ENCODE results near the gene CACNG8.
"Not testable (repeated sequence)": the region's sequence is repeated elsewhere in the genome, so short reads cannot be mapped to it uniquely, and the experiment has no call there.

Gene CACNG8

GRCh38 chr19:53962887-53963431 is at the start of gene CACNG8:
Gene CACNG8, plus strand, starts transcription at chr19:53962937.
- DNase-seq (ENCODE audit: low read depth), result no peak

DNA sequence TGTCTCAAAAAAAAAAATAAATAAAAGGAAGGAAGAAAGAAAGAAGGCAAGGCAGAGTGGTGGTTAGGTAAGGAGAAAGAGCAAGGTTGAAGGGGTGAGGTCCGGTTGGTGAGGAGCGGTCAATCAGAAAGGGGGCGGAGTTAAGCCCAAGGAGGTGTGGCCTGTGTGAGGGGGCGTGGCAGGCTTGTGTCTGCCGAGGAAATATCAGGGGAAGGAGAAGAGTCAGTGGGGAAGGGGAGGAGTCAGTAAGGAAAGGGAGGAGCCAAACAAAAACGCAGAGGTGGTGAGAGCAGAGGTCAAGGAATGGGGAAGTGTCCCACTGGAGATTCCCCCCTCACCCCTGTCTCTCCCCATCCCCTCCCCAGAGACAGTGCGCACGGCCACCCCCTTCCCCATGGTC is 47.7 kb upstream of the CACNG8 start:
- no peak for DNase-seq (ENCODE audit: low read depth)

- no peak for DNase-seq (ENCODE audit: low read depth)
Measured at GRCh38 chr19:53916004-53916403, 46.7 kb upstream of the CACNG8 start.

- no peak for DNase-seq (ENCODE audit: low read depth)
Measured at GRCh38 chr19:53917356-53917755, 45.4 kb upstream of the CACNG8 start.

- DNase-seq (ENCODE audit: low read depth), result no peak
Measured at GRCh38 chr19:53927739-53928138, 35.0 kb upstream of the CACNG8 start.

DNA sequence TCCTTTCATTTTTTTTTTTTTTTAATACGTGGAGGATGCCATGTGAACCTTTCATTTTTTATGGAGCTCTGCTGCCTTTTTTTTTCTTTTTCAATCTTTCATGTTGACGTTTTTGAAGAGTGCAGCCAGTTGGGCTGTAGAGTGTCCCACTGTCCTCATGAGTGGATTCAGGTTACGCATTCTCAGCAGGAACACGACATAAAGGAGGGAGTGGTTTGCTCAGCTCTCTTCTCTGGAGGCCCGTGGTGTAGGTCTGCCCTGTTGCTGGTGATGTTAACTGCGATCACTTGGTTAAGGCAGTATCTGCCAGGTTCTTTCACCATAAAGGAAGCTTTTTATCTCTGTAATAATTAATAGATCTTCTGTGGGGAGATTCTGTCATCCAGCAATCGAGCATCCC is 26.7 kb upstream of the CACNG8 start:
- DNase-seq (ENCODE audit: low read depth), result no peak

DNA sequence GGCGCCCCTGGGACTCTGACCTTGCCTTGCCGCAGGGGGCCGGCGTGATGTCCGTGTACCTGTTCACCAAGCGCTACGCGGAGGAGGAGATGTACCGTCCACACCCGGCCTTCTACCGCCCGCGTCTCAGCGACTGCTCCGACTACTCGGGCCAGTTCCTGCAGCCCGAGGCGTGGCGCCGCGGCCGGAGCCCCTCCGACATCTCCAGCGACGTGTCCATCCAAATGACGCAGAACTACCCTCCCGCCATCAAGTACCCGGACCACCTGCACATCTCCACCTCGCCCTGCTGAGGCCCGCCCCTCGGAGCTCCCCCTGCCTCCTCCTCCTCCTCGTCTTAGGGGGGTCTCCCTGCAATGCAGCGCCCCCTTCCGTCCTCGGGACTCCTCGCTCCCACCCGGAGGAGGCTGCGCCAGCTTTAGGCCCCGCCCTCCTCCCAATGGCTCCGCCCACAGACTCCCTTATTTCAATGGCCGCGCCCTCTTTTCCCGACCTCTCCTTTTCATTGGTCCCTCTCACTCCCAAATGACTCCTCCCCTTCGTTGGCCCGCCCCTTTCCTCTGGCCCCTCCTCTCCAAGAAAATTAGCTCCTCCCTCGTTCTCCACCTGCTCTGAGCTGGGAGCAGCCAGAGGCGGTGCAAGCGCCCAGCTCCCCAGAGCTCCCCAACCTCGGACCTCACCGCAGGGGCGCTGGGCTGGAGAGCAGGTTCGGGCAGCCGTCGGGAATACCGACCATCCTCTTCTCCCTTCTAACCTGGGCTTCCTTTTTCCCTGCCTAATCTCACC is 20.5 kb upstream of the CACNG8 start:
- DNase-seq (ENCODE audit: low read depth), result no peak

GRCh38 chr19:53944416-53944815 is 18.3 kb upstream of the CACNG8 start:
- DNase-seq (ENCODE audit: low read depth), result no peak

GRCh38 chr19:53944933-53945332 is 17.8 kb upstream of the CACNG8 start:
- no peak for DNase-seq (ENCODE audit: low read depth)

DNA sequence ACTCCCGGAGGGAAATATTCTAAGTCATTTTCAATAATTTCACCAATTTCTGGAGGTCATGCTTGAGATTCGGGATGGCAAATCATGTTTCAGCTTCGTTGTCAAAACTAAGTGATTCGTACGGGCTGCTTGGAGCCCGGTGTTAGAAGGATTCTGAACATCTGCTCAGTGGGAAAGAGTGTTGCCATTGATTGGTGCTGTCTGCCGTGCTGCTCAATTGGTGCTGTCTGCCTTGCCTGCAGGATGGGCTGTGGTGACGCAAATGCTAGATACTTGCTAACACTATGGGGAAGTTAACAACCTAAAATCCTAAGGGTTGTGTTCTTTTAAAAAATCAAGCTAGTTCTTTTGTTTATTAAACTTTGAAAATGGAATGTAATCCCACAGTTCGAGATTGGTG is 17.3 kb upstream of the CACNG8 start:
- DNase-seq (ENCODE audit: low read depth), result no peak

DNA sequence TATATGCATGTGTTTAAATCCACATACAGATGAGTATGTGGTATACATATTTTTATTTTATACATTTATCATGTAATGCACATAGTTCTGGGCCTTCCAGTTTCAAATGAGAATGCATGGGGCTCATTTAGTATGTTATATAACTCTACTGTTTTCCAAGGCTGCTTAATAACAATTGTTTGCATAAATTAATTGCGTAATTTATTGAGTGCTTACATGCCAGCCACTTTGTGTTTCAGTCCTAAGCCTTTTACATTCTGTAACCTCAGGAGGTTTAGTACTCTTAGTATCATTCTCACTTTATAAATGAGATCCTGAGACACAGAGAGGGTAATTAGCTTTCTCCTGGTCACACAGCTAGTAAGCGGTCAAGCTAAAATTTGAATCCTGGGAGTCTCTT is 16.7 kb upstream of the CACNG8 start:
- DNase-seq (ENCODE audit: low read depth), result no peak

- DNase-seq (ENCODE audit: low read depth), result no peak
Measured at GRCh38 chr19:53947624-53948023, 15.1 kb upstream of the CACNG8 start.

DNA sequence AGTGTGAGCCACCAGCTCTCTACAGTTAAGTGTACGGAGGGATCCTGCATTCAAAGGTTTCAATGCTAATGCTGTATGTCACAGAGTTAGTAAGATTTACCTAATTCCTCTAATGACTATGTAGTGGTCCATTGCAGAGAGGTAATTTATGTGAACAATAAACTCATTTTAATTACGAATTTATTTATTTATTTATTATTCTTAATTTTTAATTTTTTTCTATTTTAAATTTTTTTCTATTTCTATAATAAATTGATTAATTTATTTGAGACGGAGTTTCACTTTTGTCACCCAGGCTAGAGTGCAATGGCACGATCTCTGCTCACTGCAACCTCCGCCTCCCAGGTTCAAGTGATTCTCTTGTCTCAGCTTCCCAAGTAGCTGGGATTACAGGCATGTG is 14.1 kb upstream of the CACNG8 start:
- DNase-seq (ENCODE audit: low read depth), result not testable (repeated sequence)

DNA sequence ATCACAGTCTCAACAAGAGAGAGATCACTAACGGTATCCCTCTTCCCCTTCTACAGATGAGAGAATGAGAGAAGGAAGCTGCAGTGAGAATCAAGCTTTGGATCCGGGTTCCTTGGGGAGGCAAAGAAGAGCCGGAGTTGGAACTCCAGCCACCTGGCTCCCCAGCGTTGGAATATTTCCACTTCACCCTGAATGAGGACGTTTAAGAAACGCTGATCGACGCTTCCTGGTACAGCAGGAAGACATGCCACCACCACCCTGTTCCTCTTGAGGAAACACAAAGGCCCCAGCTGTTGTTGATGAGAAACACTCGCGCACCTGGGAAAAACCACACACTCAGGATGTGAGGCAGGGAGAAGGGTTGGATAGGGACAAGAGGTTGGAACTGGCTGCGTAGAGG is 11.3 kb upstream of the CACNG8 start:
- DNase-seq (ENCODE audit: low read depth), result no peak

DNA sequence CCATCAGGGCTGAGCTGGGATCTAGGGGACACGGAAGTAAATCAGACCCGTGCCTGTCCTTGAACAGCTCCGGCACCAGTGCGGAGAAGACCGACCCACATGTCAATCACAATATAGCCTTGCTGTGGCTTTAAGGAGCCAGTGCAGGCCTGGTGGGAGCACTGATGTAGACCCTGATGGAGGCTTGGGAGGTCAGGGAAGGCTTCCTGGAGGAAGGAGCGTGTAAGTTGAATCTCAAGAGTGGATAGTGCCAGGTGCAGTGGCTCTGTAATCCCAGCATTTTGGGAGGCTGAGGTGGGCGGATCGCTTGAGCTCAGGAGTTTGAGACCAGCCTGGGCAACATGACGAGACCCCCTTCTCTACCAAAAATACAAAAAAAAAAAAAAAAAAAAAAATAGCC is 10.8 kb upstream of the CACNG8 start:
- DNase-seq (ENCODE audit: low read depth), result no peak

GRCh38 chr19:53953383-53953782 is 9.4 kb upstream of the CACNG8 start:
- DNase-seq (ENCODE audit: low read depth), result no peak

DNA sequence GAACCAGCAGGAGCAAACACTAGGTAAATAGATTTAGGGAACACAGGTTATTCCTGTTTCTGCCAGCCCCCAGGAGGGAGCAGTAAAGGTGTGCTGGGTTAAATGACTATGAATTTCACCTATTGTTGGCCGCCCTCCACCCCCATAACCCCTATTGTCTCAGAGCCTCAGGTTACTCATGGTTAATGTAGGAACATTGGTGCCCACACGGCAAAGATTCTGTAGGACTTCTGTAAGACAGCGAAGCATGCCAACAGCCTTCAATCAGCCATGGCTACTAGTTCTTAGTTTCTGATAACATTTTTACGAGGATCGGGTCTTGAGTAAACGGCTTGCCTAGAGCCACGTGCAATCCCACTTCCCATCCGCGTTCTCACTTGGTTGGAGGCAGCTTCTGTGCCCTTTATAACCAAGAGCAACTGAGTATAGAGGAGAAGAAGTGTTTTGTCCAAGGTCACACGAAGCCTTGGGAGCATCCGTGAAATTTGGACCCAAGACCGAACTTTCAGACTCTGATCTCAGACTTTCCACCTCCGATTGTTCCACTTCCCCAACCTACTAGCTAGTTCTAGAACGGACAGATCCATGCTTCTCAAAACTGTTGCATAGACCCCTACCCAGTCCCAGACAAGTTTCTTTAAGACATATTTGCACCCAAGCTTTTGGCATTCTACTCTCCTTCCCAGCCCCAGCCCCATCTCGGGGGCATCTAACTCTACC is 5.1 kb upstream of the CACNG8 start:
- DNase-seq (ENCODE audit: low read depth), result no peak

GRCh38 chr19:53958168-53958571 is 4.6 kb upstream of the CACNG8 start:
- DNase-seq (ENCODE audit: low read depth), result no peak

GRCh38 chr19:53958823-53959757 is 3.6 kb upstream of the CACNG8 start:
- no peak for DNase-seq (ENCODE audit: low read depth)

DNA sequence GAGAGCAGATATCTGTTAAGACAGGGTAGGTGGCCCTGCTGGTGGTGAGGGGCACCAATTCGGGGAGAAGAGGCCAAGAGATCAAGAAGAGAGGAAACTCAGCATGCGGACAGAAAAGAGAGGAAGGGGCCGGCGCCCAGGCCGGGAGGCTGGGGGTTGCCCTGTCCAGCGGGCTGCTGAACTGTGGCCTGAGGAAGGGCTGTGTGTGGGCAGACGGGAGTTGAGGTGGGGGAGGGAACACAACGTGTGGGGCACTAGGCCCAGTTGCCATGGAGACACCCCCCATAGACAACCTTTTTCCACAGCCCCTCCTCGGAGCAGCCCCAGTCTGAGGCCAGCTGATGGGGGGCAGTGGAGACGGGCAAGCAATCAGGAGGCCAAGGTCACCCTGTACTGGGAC is 2.5 kb upstream of the CACNG8 start:
- DNase-seq (ENCODE audit: low read depth), result no peak

GRCh38 chr19:53960886-53961285 is 1.9 kb upstream of the CACNG8 start:
- no peak for DNase-seq (ENCODE audit: low read depth)

All from activated T-helper 1 cell treated with Interleukin-2 at 50 U/mL for 16 hours (primary cell).